K562 (cell line): ENCODE data around the gene SLC4A2. TPM values are rescaled to one million over a fixed set of nuclear protein-coding genes. Genes with fewer than 3 reads are reported as not detected.
A peak's percentile ranks its signal among the peaks of the same experiment; 100 is the strongest.

Experiments used
- DNMT1 ChIP-seq: fragments of 450-650 bp; IDR thresholded peaks from 2 replicates; pipeline ENCODE4 v1.6.1; 2016; ENCODE audit warnings: antibody characterized with exemption, mild to moderate bottlenecking
- E2F6 ChIP-seq, 2 experiments: IDR thresholded peaks; 2 replicates each; pipeline ENCODE4 v1.6.1; 2011; ENCODE audit warnings: borderline replicate concordance in 1 of 2, control low read depth in 1 of 2, low read depth in 1 of 2, low read length in 1 of 2, mild to moderate bottlenecking in 1 of 2, mixed read lengths in 1 of 2, moderate library complexity in 1 of 2; ENCODE audit not compliant: insufficient read depth in 1 of 2, insufficient read length in 1 of 2, poor library complexity in 1 of 2, severe bottlenecking in 1 of 2; ENCODE audit errors: extremely low read depth in 1 of 2
- FOXA3 ChIP-seq, 2 experiments: fragments of 450-650 bp in 1 of 2; sonication (generic) in 1 of 2; formaldehyde crosslinking; IDR thresholded peaks in 1 of 2; conservative IDR thresholded peaks in 1 of 2; 2 replicates each; pipeline versions ENCODE4 v1.4.0 to v1.8.0; 2020 to 2022; ENCODE audit warnings: mild to moderate bottlenecking in 2 of 2, missing genetic modification reagents in 1 of 2
- HBP1 ChIP-seq: fragments of 450-650 bp; formaldehyde crosslinking; IDR thresholded peaks from 2 replicates; pipeline ENCODE4 v1.4.0; 2022; ENCODE audit warnings: missing genetic modification characterization
- KLF16 ChIP-seq: IDR thresholded peaks from 2 replicates; pipeline ENCODE4 v1.6.1; 2016; ENCODE audit warnings: antibody characterized with exemption
- MITF ChIP-seq: IDR thresholded peaks from 2 replicates; pipeline ENCODE4 v1.6.1; 2014; ENCODE audit warnings: antibody characterized with exemption
- MTF1 ChIP-seq: fragments of 250-450 bp; sonication (Bioruptor Pico); IDR thresholded peaks from 2 replicates; pipeline ENCODE4 v1.9.0; 2021; ENCODE audit warnings: moderate library complexity, mild to moderate bottlenecking, inconsistent platforms, borderline replicate concordance
- PRMT5 ChIP-seq: sonication (generic); formaldehyde crosslinking; IDR thresholded peaks from 2 replicates; pipeline ENCODE4 v1.5.0; 2020; ENCODE audit warnings: missing genetic modification reagents
- RERE ChIP-seq: sonication (generic); formaldehyde crosslinking; IDR thresholded peaks from 2 replicates; pipeline ENCODE4 v1.8.0; 2023; ENCODE audit warnings: missing genetic modification reagents, mild to moderate bottlenecking, borderline replicate concordance
- SLC30A9 ChIP-seq: fragments of 250-450 bp; sonication (Bioruptor Pico); IDR thresholded peaks from 2 replicates; pipeline ENCODE4 v1.8.0; 2022; ENCODE audit warnings: mild to moderate bottlenecking, moderate library complexity
- XRCC3 ChIP-seq: fragments of 450-650 bp; IDR thresholded peaks from 2 replicates; pipeline ENCODE4 v1.6.1; 2017; ENCODE audit warnings: mild to moderate bottlenecking, moderate library complexity
- ZNF280B ChIP-seq: fragments of 250-450 bp; sonication (Bioruptor Pico); IDR thresholded peaks from 2 replicates; pipeline ENCODE4 v1.5.1; 2021; ENCODE audit warnings: mild to moderate bottlenecking
- ZNF324 ChIP-seq: fragments of 250-450 bp; sonication (Bioruptor Pico); IDR thresholded peaks from 2 replicates; pipeline ENCODE4 v1.4.0; 2020; ENCODE audit warnings: mild to moderate bottlenecking
- ZNF644 ChIP-seq: fragments of 200-800 bp; sonication (Bioruptor generic); IDR thresholded peaks from 2 replicates; pipeline ENCODE4 v1.6.1; 2016; ENCODE audit warnings: low read depth, missing genetic modification characterization, missing compliant biosample characterization
- ZNF717 ChIP-seq: fragments of 250-450 bp; sonication (Bioruptor Pico); IDR thresholded peaks from 2 replicates; pipeline ENCODE4 v1.5.0; 2021
- polyA plus RNA-seq, 8 experiments: library from polyadenylated mRNA; depleted of rRNA in 4 of 8; stranded (reverse) in 5 of 8; unstranded in 3 of 8; fragments of >200 nt; fragmentation: Nextera tagmentation in 2 of 8; fragmentation: Illumina TruSeq in 1 of 8; extraction: Ambion mirVana in 2 of 8; extraction: Trizol in 1 of 8; gene quantifications; 2 replicates each; pipeline versions ENCODE4 v1.2.1 to v1.2.3, GENCODE V29; 2011 to 2014; ENCODE audit warnings: inconsistent platforms in 1 of 8, missing spikeins in 1 of 8
- total RNA-seq, 7 experiments: library from RNA; depleted of rRNA in 6 of 7; stranded (reverse); fragments of >200 nt in 6 of 7; fragmentation: Illumina TruSeq in 2 of 7; extraction: Trizol in 2 of 7; gene quantifications; 2 replicates each; pipeline versions ENCODE4 v1.2.1 to v1.2.3, GENCODE V29; 2011 to 2021; ENCODE audit warnings: low replicate concordance in 1 of 7

SLC4A2 gene
- total and polyA plus RNA-seq, 9 of the 15 experiments (the other 6 are each of a cell fraction or from before 2014, with no cell fraction given), result 11.4 to 375 (median 130) TPM

- TF ChIP-seq E2F6 (IDR thresholded peaks at IDR 0.05; ENCODE audit: borderline replicate concordance in 1 of 2, extremely low read depth in 1 of 2, insufficient read depth in 1 of 2, insufficient read length in 1 of 2, low read depth in 1 of 2, low read length in 1 of 2, poor library complexity in 1 of 2, severe bottlenecking in 1 of 2), result peak; percentile 66 to 80
- no peak for TF ChIP-seq FOXA3 (CRISPR knock-in tag; conservative IDR thresholded peaks at IDR 0.05 in 1 of 2, IDR thresholded peaks at IDR 0.05 in 1 of 2)
- no peak for TF ChIP-seq MTF1
- no peak for TF ChIP-seq ZNF324
- no peak for TF ChIP-seq ZNF280B (CRISPR knock-in tag)
- no peak for TF ChIP-seq ZNF644 (tag)
- no peak for TF ChIP-seq ZNF717 (CRISPR knock-in tag)
- peak; percentile 87; the same call in 1 of the 2 replicates for TF ChIP-seq DNMT1
- no peak for TF ChIP-seq MITF
- no peak for TF ChIP-seq XRCC3
- TF ChIP-seq RERE (CRISPR knock-in tag), result no peak
- TF ChIP-seq HBP1, result 0 out of 2 replicates have a peak, but pooled peaks have one; percentile 60
- no peak for TF ChIP-seq PRMT5 (CRISPR knock-in tag)
- TF ChIP-seq KLF16, result peak; percentile 74; the same call in 1 of the 2 replicates
- TF ChIP-seq SLC30A9 (CRISPR knock-in tag), result no peak
Measured at GRCh38 chr7:151017953-151018420, 41.4 kb upstream of the SLC4A2 start (continued).
